Endothelial cell of hepatic sinusoid (primary cell): ENCODE data around the gene TCIRG1.
"Not testable (repeated sequence)": the region's sequence is repeated elsewhere in the genome, so short reads cannot be mapped to it uniquely, and the experiment has no call there.

Source experiments
- in situ Hi-C: cut with HindIII; loops from 2 replicates; pipeline ENCODE4 v1.10.0; 2017; ENCODE audit warnings: low sequenced_read_pairs

TCIRG1 gene

GRCh38 chr11:68038718-68039525, at the start of gene TCIRG1:
TSS of gene TCIRG1 (plus strand) at chr11:68039025. CDS start at chr11:68041272, 2,247 bp downstream.
- in situ Hi-C loops: no loop called here

- in situ Hi-C loops: not testable (repeated sequence)
Observed at GRCh38 chr11:67990546-67991346, 48.1 kb upstream of the TCIRG1 start.

DNA sequence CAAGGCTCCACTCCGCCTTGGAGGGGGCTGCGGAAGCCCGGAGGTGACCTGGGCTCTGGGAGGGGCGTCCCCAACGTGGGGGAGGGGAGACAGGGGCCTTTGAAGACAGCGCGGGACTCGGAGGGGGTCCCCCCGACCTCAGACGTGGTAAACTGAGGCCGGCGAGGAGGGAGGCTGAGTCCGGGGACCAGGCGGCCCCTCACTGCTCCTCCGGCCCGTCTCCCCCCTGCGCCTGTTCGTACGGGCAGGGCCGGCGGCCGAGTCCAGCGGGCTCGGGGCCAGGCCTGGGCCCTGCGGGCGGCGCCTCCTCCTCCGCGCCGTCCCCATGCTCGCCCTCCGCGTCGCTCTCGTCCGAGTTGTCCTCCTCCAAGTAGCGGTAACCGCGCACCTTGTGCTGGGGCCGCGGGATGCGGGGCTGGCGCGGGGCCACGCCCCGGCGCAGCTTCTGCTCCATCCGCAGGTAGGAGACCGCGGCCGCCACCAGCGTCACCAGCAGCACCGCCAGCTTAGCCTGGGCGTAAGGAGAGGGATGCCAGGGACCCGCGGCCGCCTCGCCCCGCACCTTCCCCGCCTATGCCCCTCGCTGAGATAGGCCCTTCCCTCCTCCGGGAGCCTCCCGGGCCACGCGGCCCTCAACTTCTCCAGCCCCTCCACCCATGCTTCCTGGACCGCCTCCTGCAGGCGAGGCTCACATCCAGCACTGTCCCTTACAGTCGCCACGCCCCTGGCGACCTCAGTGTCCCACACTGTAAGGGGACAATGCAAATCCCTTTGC, 47.3 kb upstream of the TCIRG1 start:
- in situ Hi-C loops: not testable (repeated sequence)

- in situ Hi-C loops: not testable (repeated sequence)
Observed at GRCh38 chr11:67993821-67994220, 45.0 kb upstream of the TCIRG1 start.

DNA sequence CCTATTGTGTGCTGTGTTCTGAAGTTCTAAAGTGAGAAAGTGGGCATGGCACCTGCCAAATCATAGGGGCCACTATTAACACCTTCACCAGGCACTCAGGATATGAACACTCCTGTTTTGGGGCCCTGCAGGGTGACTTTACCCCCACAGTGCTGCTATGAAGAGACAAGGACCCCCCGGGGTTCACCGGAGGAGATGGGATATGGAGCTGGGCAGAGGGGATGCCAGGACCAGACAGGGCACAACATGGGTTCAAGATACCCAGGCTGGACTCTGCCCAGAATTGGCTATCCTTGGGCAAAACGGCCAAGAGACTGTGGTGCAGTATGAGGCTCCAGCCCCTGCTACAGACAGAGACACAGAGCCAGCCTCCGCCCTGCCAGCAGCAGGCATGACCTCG, 44.4 kb upstream of the TCIRG1 start:
- in situ Hi-C loops: not testable (repeated sequence)

DNA sequence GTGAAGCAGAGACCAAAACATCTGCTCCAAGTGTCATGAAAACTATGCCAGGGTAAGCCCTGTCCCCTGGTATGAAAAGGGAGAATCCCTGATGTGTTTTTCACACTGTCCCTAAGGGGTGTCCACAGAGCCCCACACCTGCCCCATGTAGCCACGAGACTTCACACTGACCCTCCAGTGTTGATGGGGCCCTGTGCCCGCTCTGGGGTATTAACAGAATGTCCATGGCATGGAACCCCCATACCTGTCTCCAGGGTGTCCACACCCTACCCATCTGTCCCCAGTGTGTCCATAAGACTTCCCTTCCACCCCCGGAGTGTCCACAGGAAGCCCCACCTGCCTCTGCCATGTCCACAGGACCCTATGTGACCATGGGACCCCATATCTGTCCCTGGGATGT, 43.7 kb upstream of the TCIRG1 start:
- in situ Hi-C loops: not testable (repeated sequence)

- in situ Hi-C loops: not testable (repeated sequence)
Observed at GRCh38 chr11:67995579-67995978, 43.2 kb upstream of the TCIRG1 start.

DNA sequence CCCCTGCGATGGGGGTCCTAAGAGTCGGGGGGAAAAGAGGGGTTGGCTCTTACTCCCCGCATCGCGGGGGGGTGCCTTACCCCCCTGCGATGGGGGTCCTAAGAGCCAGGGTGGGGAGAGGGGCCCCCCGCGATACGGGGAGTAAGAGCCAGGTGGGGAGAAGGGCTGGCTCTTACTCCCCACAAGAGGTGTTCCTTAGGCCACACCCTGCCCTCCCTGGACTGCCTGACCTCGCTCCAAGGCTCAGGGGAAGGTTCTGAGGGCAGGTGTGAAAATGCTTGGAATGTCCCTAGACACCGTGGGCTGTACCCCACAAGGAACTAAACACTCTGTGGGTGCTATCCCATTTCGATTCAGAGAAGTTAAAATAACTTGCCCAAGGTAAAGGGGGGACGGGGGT, 42.8 kb upstream of the TCIRG1 start:
- in situ Hi-C loops: no loop called here

- in situ Hi-C loops: no loop called here
Observed at GRCh38 chr11:67996622-67997474, 42.0 kb upstream of the TCIRG1 start.

DNA sequence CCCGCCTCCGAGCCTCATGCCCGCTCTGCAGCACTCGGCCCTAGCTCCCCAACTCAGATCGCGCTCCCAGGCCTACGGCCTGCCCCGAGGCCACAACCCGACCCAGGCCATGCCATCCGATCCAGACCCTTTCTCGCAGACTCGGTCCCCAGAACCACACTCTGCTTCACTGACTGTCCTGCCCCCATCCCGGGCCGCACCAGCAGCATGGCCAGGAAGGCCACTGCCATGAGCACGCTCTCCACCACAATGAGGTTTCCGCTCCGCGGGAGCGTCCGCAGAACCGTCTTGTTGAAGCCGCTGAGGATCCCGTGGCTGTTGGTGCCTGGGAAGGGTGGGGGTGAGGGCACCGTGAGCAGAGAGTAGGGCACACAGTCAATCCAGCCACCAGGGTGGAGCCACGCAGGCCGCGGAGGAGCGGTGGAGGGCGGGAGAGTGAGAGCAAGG, 41.3 kb upstream of the TCIRG1 start:
- in situ Hi-C loops: no loop called here

DNA sequence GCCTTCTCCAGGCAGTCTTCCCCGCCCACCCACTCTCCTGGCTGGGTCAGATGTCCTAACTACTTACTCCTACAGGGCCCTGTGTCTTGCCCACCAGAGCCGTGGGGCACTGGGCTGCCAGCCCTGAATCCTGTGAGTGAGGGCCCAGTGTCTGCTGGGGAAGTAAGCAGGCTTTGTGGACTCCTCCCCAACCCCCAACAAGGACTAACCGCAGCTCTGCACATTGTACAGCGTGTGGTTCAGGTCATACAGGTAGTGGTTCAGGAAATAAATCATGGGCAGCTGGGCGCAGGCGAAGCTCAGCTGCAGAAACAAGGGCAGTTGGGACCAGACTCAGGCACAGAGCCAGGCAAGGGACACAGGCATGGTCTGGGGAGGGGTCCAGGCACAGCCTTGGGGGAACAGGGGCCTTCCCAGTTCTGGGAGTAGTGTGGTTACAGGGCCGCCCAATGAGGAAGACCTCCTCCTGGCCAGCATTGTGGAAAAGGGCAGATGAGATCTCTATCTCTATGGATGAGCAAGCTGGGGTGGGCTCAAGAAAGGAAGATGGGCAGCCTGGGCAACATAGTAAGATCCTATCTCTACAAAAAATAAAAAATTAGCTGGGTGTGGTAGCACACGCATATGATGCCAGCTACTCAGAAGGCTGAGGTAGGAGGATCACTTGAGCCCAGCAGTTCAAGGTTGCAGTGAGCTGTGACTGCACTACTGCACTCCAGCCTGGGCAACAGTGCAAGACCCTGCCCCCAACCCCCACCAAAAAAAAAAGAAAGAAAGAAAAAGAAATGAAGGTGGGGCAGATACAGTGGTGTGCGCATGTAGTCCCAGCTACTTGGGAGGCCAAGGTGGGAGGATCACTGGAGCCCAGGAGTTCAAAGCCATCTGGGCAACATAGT, 40.4 kb upstream of the TCIRG1 start:
- in situ Hi-C loops: no loop called here

DNA sequence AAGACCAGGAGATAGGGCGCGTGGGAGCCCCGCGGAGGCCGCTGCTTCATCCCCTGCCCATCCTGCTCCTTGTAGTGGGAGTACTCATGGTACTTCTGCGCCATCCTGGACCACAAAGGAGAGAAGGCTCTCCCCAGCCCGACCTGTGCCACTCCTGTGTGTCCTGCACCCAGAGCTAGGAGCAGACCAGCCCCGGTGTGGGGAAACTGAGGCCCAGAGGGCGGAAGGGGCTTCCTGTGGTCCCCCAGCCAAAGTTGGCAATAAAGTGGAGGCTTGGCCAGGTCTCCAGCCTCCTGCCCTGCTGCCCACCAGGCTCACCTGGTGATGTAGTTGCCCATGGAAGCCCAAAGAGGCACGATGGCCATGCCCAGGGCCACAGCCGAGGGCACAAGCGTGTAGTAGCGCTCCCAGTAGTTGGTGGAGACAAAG, 39.6 kb upstream of the TCIRG1 start:
- in situ Hi-C loops: no loop called here

GRCh38 chr11:67999704-68000103, 39.1 kb upstream of the TCIRG1 start:
- in situ Hi-C loops: no loop called here

- in situ Hi-C loops: no loop called here
Observed at GRCh38 chr11:68002575-68002937, 36.3 kb upstream of the TCIRG1 start.

DNA sequence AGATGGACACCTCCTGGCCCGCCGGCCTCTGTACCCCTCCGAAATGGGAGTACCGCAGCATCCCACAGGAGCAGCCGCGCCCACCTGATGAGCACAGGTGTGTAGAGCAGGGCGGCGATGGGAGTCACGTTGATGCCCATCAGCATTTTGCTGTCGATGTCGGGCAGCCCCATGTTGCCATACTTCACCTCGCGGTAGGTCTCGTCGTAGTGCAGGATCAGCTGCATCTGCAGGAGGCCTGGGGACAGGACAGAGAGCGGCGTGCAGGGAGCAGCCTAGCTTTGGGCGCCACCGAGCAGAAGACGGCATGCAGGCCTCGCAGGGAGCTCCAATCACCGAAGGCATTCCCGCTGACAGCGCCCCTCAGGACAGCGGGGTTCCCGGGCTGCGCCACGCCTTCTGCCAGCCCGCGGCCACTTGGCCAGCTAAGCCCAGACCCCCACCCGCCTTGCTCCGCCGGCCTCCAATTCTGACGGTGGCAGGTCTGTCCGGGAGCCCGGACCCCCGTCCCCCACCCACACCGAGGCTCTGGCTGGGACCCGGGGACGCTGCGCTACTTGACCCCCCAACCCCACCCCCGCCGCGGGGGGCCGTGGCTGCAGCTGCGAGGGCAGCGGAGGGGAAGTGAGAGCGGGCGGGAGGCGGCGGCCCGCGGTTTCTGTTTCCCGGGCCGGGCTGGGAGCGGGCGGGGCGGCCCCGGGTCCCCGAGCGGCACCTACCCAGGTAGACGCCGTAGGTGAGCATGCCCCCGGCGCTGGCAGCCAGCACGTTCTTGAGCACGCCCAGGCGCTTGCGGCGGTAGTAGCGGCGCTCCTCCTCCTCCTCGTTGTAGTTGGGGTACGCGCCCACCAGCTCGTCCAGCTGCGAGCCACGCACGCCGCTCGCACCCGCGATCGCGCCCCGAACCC, 35.6 kb upstream of the TCIRG1 start:
- in situ Hi-C loops: no loop called here

GRCh38 chr11:68003846-68004550, 34.8 kb upstream of the TCIRG1 start, which contains the start of gene UNC93B1:
TSS of gene UNC93B1 (minus strand) at chr11:68004097. CDS start at chr11:68004043, 54 bp downstream.
- in situ Hi-C loops: no loop called here

GRCh38 chr11:68004551-68005335, 34.1 kb upstream of the TCIRG1 start:
- in situ Hi-C loops: no loop called here
